H9 (cell line): ENCODE data around the gene NKX1-1. TPM values are rescaled to one million over a fixed set of nuclear protein-coding genes. Genes with fewer than 3 reads are reported as not detected.
A peak's percentile ranks its signal among the peaks of the same experiment; 100 is the strongest.

Source experiments
- DNase-seq: peaks from one replicate; pipeline ENCODE4 v3.0.0-alpha.2; 2017
- H2AFZ ChIP-seq: one replicate; pipeline ENCODE4 v1.6.1; 2013; ENCODE audit warnings: mild to moderate bottlenecking, low read length, control low read depth, moderate library complexity
- H2AK5ac ChIP-seq: 2 replicates; pipeline ENCODE4 v1.6.1; 2013; ENCODE audit warnings: low read length, control low read depth, mixed read lengths; ENCODE audit not compliant: insufficient read length
- H2BK120ac ChIP-seq: one replicate; pipeline ENCODE4 v1.6.1; 2013; ENCODE audit warnings: low read depth, mild to moderate bottlenecking, low read length, control low read depth, inconsistent platforms; ENCODE audit not compliant: poor library complexity, severe bottlenecking
- H2BK12ac ChIP-seq: 2 replicates; pipeline ENCODE4 v1.6.1; 2013; ENCODE audit warnings: low read length, control low read depth, mixed read lengths, low read depth; ENCODE audit not compliant: insufficient read length
- H2BK15ac ChIP-seq: 2 replicates; pipeline ENCODE4 v1.6.1; 2013; ENCODE audit warnings: low read depth, low read length, control low read depth
- H2BK20ac ChIP-seq: one replicate; pipeline ENCODE4 v1.6.1; 2013; ENCODE audit warnings: low read depth, mild to moderate bottlenecking, low read length, control low read depth, inconsistent platforms; ENCODE audit not compliant: poor library complexity, severe bottlenecking
- H2BK5ac ChIP-seq: 2 replicates; pipeline ENCODE4 v1.6.1; 2013; ENCODE audit warnings: low read length, control low read depth, mixed read lengths; ENCODE audit not compliant: insufficient read length
- H3K14ac ChIP-seq: 2 replicates; pipeline ENCODE4 v1.6.1; 2013; ENCODE audit warnings: low read length, control low read depth; ENCODE audit not compliant: insufficient read depth
- H3K18ac ChIP-seq: 2 replicates; pipeline ENCODE4 v1.6.1; 2013; ENCODE audit warnings: low read depth, mild to moderate bottlenecking, mixed read lengths, low read length, control low read depth; ENCODE audit not compliant: insufficient read length
- H3K23ac ChIP-seq: 2 replicates; pipeline ENCODE4 v1.6.1; 2013; ENCODE audit warnings: low read length, control low read depth, mixed read lengths, low read depth; ENCODE audit not compliant: insufficient read length
- H3K23me2 ChIP-seq: 2 replicates; pipeline ENCODE4 v1.6.1; 2013; ENCODE audit warnings: low read depth, mild to moderate bottlenecking, mixed read lengths, low read length, control low read depth; ENCODE audit not compliant: insufficient read length, poor library complexity, severe bottlenecking
- H3K27ac ChIP-seq: 2 replicates; pipeline ENCODE4 v1.5.1; 2013; ENCODE audit warnings: low read length, control low read depth, mixed read lengths, low read depth; ENCODE audit not compliant: insufficient read length
- H3K27me3 ChIP-seq: 2 replicates; pipeline ENCODE4 v1.6.1; 2013; ENCODE audit warnings: low read length, control low read depth, inconsistent platforms; ENCODE audit not compliant: insufficient read depth
- H3K4ac ChIP-seq: 2 replicates; pipeline ENCODE4 v1.6.1; 2013; ENCODE audit warnings: low read depth, mild to moderate bottlenecking, control low read depth, inconsistent platforms, low read length, moderate library complexity
- H3K4me1 ChIP-seq: 2 replicates; pipeline ENCODE4 v1.6.1; 2013; ENCODE audit warnings: low read length, control low read depth, inconsistent platforms; ENCODE audit not compliant: insufficient read depth
- H3K4me2 ChIP-seq: 2 replicates; pipeline ENCODE4 v1.6.1; 2013; ENCODE audit warnings: low read length, control low read depth, mixed read lengths; ENCODE audit not compliant: insufficient read length, insufficient read depth
- H3K56ac ChIP-seq: 2 replicates; pipeline ENCODE4 v1.6.1; 2013; ENCODE audit warnings: low read depth, mild to moderate bottlenecking, mixed read lengths, low read length, control low read depth; ENCODE audit not compliant: insufficient read length
- H3K79me1 ChIP-seq: 2 replicates; pipeline ENCODE4 v1.6.1; 2013; ENCODE audit warnings: low read depth, mild to moderate bottlenecking, moderate library complexity, low read length, control low read depth, inconsistent platforms; ENCODE audit not compliant: insufficient read depth, poor library complexity, severe bottlenecking
- H3K79me2 ChIP-seq: 2 replicates; pipeline ENCODE4 v1.6.1; 2013; ENCODE audit warnings: low read length, control low read depth, inconsistent platforms; ENCODE audit not compliant: insufficient read depth
- H3K9ac ChIP-seq: 2 replicates; pipeline ENCODE4 v1.6.1; 2013; ENCODE audit warnings: low read length, control low read depth, mixed read lengths; ENCODE audit not compliant: insufficient read length; ENCODE audit errors: extremely low read depth
- H3K9me3 ChIP-seq: one replicate; pipeline ENCODE4 v1.6.1; 2013; ENCODE audit warnings: low read depth, low read length, inconsistent platforms; ENCODE audit not compliant: control insufficient read depth
- H3T11ph ChIP-seq: one replicate; pipeline ENCODE4 v1.6.1; 2013; ENCODE audit warnings: mild to moderate bottlenecking, low read length, control low read depth, inconsistent platforms
- H4K20me1 ChIP-seq: one replicate; pipeline ENCODE4 v1.6.1; 2013; ENCODE audit not compliant: control insufficient read depth, insufficient read length, insufficient read depth
- H4K5ac ChIP-seq: 2 replicates; pipeline ENCODE4 v1.6.1; 2013; ENCODE audit warnings: low read depth, mild to moderate bottlenecking, mixed read lengths, low read length, control low read depth; ENCODE audit not compliant: insufficient read length
- H4K8ac ChIP-seq: replicated peaks from 2 replicates; pipeline ENCODE4 v1.6.1; 2013; ENCODE audit warnings: low read length, control low read depth, mixed read lengths, low read depth; ENCODE audit not compliant: insufficient read length
- H4K91ac ChIP-seq: 2 replicates; pipeline ENCODE4 v1.6.1; 2013; ENCODE audit warnings: low read depth, mild to moderate bottlenecking, moderate library complexity, mixed read lengths, low read length, control low read depth; ENCODE audit not compliant: insufficient read length
- H3K27ac Mint-ChIP-seq, 3 experiments: 2 replicates in 2 of 3; 3 replicates in 1 of 3; pipeline ENCODE4 v1.8.0; 2020 to 2021; ENCODE audit warnings: mixed read lengths in 3 of 3, mild to moderate bottlenecking in 1 of 3, moderate library complexity in 1 of 3
- H3K27me3 Mint-ChIP-seq: 2 replicates; pipeline ENCODE4 v1.8.0; 2021; ENCODE audit warnings: low read depth, mild to moderate bottlenecking, moderate library complexity, mixed read lengths
- H3K36me3 Mint-ChIP-seq, 3 experiments: 2 replicates in 2 of 3; 3 replicates in 1 of 3; pipeline ENCODE4 v1.8.0; 2020 to 2021; ENCODE audit warnings: low read depth in 3 of 3, mixed read lengths in 3 of 3; ENCODE audit not compliant: insufficient read depth in 1 of 3
- H3K4me1 Mint-ChIP-seq, 2 experiments: 2 replicates each; pipeline ENCODE4 v1.8.0; 2020; ENCODE audit warnings: mixed read lengths in 2 of 2
- H3K4me3 Mint-ChIP-seq, 2 experiments: 2 replicates in 1 of 2; 3 replicates in 1 of 2; pipeline ENCODE4 v1.8.0; 2020 to 2021; ENCODE audit warnings: mild to moderate bottlenecking in 2 of 2, mixed read lengths in 2 of 2, moderate library complexity in 1 of 2
- H3K9me3 Mint-ChIP-seq, 2 experiments: 2 replicates in 1 of 2; 3 replicates in 1 of 2; pipeline ENCODE4 v1.8.0; 2020; ENCODE audit warnings: mild to moderate bottlenecking in 2 of 2, mixed read lengths in 2 of 2, moderate library complexity in 1 of 2
- WGBS: extraction: QIAGEN DNeasy Blood & Tissue Kit; methylation state at CpG from one replicate; pipeline ENCODE4 v1.1.7; 2013; ENCODE audit warnings: missing lambda C conversion rate, low lambda C conversion rate, mixed read lengths; ENCODE audit not compliant: insufficient read length; ENCODE audit errors: extremely low coverage; 5-methylcytosine and 5-hydroxymethylcytosine counted together
- total RNA-seq: library from RNA; stranded (reverse); gene quantifications from 2 replicates; pipeline ENCODE4 v1.2.1, GENCODE V29; 2021
- TF ChIP-seq, protein P1 (sequence below): fragments of 200-600 bp; sonication (generic); conservative IDR thresholded peaks from 3 replicates; pipeline ENCODE4 v1.8.0; 2021; ENCODE audit warnings: antibody characterized with exemption, mild to moderate bottlenecking

Gene NKX1-1
- total RNA-seq, 1 experiment from 2014 or later: not detected

DNA sequence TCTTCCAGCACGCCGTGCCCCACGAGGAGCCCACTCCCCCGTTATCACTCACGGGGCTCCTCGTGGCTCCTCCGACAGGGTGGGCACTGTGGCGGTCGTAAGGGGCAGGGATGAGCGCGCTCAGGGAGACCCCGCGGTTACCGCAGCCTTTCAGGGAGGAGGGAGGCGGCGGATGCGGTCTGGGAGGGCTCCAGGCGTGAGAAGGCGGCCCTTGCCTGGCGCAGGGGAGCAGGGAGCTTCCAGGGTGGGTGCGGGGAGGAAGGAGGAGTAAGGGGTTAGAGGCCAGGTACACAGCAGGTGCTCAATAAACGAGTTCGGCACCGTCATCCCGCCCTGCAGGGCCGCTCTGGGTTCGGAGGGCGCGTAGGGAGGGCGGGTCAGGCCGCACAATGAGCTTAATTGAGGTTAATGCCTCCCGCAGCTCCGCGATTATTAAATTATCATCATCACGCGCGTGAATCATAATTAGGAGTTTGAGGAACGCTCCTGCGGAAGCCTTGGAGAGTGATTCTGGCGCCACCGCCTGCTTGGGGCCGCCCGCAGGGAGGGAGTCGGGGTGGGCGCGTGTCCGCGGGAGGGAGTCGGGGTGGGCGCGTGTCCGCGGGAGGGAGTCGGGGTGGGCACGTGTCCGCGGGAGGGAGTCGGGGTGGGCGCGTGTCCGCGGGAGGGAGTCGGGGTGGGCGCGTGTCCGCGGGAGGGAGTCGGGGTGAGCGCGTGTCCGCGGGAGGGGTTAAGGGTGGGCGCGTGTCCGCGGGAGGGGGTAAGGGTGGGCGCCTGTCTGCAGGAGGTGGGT, 7.6 kb upstream of the NKX1-1 start:
- Mint-ChIP-seq H3K27ac (no peak overlapping the region), H3K4me1 (peaks cover 2 to 6% of the 10 kb centered on the region in 2 experiments; a peak in 3 of 4 replicates), H3K9me3 (no peaks in the 10 kb centered on the region; a peak in 1 of 5 replicates), H3K4me3 (peak overlapping the region in 1 of 2 experiments; percentile 48; a peak in 3 of 5 replicates), H3K27me3 (peaks cover 48% of the 10 kb centered on the region), H3K36me3 (no peaks in the 10 kb centered on the region; a peak in 1 of 7 replicates)
- Histone ChIP-seq H2BK12ac (no peak overlapping the region), H2BK5ac (no peak overlapping the region), H3K4me1 (no peaks in the 10 kb centered on the region), H2BK120ac (no peak overlapping the region), H3K79me2 (no peaks in the 10 kb centered on the region), H2AFZ (no peak overlapping the region), H4K20me1 (no peaks in the 10 kb centered on the region), H2AK5ac (no peak overlapping the region), H3K9ac (no peak overlapping the region), H4K91ac (no peak overlapping the region), H3T11ph (no peak overlapping the region), H3K27ac (no peak overlapping the region), H2BK15ac (no peak overlapping the region), H3K23me2 (peaks cover 2% of the 10 kb centered on the region), H2BK20ac (no peak overlapping the region), H3K4ac (no peak overlapping the region), H3K18ac (no peak overlapping the region), H3K14ac (no peak overlapping the region), H3K27me3 (peaks cover 24% of the 10 kb centered on the region; the same call in 1 of the 2 replicates), H3K79me1 (no peaks in the 10 kb centered on the region), H3K9me3 (no peaks in the 10 kb centered on the region), H3K56ac (no peak overlapping the region), H3K4me2 (no peak overlapping the region), H3K23ac (no peak overlapping the region), H4K5ac (no peak overlapping the region), H4K8ac (no peak overlapping the region)
- TF ChIP-seq, protein P1, sequence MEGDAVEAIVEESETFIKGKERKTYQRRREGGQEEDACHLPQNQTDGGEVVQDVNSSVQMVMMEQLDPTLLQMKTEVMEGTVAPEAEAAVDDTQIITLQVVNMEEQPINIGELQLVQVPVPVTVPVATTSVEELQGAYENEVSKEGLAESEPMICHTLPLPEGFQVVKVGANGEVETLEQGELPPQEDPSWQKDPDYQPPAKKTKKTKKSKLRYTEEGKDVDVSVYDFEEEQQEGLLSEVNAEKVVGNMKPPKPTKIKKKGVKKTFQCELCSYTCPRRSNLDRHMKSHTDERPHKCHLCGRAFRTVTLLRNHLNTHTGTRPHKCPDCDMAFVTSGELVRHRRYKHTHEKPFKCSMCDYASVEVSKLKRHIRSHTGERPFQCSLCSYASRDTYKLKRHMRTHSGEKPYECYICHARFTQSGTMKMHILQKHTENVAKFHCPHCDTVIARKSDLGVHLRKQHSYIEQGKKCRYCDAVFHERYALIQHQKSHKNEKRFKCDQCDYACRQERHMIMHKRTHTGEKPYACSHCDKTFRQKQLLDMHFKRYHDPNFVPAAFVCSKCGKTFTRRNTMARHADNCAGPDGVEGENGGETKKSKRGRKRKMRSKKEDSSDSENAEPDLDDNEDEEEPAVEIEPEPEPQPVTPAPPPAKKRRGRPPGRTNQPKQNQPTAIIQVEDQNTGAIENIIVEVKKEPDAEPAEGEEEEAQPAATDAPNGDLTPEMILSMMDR: no peak
- DNase-seq: peak; percentile 27
- no CpG with 5 or more reads among the region's 77 CpGs for WGBS
